ENCODE measurements around the gene LIPC.

LIPC gene

DNA sequence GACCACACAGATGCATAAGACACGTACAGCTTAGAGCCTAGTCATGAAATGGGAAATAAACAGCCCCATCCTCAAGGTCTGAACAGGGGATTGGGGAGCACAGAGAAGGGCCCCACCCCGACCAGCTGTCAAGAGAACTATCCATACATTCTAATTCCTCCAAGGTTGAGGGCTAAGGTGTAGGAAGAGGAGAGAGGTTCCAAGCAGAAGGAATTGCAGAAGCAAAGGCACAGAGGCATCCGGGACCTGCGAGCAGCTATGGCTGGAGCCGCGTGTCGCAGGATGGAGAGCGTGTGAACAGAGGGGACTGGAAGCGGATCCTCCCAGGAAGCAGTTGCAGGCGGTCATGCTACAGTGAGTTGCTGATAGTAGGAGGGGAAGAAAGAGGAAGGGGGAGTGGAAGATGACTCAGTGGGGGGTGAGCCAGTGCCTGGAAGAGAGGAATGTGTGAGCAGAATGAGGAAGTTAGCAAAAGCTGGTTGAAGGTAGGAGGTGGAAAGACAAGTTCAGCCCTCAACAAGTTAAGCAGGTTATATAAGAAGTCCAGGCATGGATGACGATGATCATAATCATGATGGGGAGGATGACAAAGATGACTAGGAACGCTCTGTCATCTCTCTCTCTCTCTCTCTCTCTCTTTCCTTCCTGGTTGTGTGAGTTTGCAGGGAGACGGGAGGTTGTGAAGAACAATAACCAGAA lies 89.7 kb downstream of the LIPC start:
- DNase-seq, result peak; percentile 98

- no peak for DNase-seq
Measured at GRCh38 chr15:58522391-58522790, 90.6 kb downstream of the LIPC start.

- no peak for DNase-seq
Measured at GRCh38 chr15:58522865-58523264, 91.1 kb downstream of the LIPC start.

GRCh38 chr15:58523634-58524033 lies 91.8 kb downstream of the LIPC start:
- DNase-seq, result no peak

GRCh38 chr15:58524247-58524646 lies 92.5 kb downstream of the LIPC start:
- DNase-seq, result peak; percentile 1

- DNase-seq, result no peak
Measured at GRCh38 chr15:58525991-58526421, 94.2 kb downstream of the LIPC start.

- peak; percentile 49 for DNase-seq
Measured at GRCh38 chr15:58526647-58527192, 94.9 kb downstream of the LIPC start.

- DNase-seq, result no peak
Measured at GRCh38 chr15:58527573-58528187, 95.9 kb downstream of the LIPC start.

DNA sequence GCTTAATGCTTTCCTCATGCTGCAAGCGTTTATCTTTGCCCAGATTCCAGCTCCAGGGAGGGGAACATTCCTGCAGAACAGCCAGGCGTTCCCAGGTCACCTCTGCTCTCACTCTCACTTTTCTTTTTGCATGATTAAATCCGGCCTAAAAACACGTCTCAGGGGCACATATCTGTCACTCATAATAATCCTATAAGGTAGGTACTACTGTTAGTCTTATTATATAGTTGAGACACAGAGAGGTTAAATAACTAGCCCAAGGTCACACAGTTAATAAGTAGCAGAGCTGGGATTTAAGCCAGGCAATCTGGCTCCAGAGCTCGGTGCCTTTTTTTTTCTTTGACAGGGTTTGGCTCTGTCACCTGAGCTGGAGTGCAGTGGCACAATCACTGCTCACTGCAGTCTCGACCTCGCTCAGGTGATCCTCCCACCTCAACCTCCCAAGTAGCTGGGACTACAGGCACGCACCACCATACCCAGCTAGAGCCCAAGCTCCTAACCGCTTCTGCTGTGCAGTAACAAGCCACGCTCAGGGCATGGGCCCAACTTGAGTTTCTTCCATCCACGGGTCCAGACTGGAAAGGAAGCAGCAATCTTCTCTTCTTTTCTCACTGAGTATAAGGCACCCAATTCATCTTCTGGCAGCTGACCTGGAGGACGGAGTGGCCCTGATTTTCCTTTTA lies 96.5 kb downstream of the LIPC start:
- no peak for DNase-seq

DNA sequence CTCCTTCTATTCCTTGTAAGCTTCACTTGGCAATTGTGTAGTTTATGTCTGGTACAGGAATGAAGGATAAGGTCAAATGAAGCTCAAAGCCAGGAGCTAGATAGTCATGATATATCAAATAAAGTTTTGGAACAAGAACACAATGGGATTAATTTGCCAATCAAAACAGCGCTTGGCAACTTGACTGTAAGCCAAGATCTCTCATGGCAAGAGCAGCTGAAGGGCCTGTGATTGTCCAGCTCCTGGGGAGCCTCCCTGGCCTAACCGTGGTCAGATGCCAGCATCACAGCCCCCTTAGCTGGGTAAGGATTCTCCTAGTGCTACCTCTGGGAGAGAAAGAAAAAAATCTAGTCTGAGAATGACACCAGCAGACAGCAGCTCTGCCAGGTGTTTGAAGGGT lies 97.2 kb downstream of the LIPC start:
- no peak for DNase-seq

- no peak for DNase-seq
Measured at GRCh38 chr15:58530056-58530590, 98.3 kb downstream of the LIPC start.

DNA sequence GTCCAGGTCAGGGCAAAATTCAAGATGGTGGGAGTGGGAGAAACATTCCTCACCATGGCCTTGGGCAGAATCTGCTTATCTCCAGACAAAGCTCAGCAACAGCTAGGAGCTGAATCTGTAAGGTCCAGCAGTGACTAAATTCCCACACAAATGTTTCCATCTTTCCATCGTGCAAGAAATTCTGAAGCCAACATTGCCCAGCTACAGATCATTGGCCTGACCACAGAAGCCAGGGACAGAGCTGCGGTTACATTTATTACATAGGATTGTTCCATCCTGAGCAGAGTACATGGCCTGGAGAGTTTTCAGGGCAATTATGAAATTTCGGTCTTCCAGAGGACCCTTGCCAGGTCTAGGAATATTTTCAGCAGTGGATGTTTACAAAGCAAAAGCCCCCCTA lies 100.3 kb downstream of the LIPC start:
- DNase-seq, result no peak

DNA sequence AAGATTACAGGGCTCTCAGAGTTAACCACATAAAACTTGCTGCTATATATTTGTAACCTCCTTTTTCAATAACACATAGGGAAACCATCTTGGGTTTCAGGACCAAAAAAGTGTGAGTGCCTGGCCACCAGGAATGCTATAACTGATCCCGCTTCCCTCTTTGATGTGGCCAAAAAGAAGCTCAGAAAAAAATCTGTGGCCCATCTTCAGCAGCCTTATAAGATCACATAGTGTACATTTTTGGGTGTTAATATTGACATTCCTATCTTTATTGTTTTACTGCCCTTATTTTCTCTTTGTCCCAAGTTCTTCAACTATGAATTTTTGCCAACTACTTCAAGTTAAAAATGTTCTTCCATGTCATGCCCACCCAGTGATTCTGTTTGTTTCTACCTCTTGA lies 102.8 kb downstream of the LIPC start:
- DNase-seq, result no peak

GRCh38 chr15:58535337-58535736 lies 103.5 kb downstream of the LIPC start:
- no peak for DNase-seq

- no peak for DNase-seq
Measured at GRCh38 chr15:58535894-58536293, 104.1 kb downstream of the LIPC start.

DNA sequence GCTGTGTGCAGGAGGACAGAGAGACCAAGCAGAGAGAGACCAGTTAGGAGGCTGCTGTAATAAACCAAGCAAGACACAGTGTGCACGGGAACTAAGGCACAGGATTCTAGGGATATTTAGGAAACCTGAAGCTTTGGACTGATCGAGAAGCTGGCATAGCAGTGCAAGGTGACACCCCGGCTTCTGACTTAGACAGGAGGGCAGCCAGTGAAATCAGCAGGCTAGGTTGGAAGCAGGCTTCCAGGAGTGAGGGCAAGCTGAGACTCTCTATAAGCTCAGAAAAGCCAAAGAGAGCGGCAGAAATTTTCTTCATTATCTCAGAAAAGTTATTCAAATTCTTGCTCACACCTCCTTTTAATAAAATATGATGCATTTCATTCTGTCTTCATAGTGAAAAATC lies 104.6 kb downstream of the LIPC start:
- no peak for DNase-seq

GRCh38 chr15:58537033-58537432 lies 105.2 kb downstream of the LIPC start:
- DNase-seq, result no peak

GRCh38 chr15:58538225-58538727 lies 106.5 kb downstream of the LIPC start:
- DNase-seq, result no peak

GRCh38 chr15:58538901-58539300 lies 107.1 kb downstream of the LIPC start:
- DNase-seq, result no peak

GRCh38 chr15:58539548-58539947 lies 107.8 kb downstream of the LIPC start:
- no peak for DNase-seq

DNA sequence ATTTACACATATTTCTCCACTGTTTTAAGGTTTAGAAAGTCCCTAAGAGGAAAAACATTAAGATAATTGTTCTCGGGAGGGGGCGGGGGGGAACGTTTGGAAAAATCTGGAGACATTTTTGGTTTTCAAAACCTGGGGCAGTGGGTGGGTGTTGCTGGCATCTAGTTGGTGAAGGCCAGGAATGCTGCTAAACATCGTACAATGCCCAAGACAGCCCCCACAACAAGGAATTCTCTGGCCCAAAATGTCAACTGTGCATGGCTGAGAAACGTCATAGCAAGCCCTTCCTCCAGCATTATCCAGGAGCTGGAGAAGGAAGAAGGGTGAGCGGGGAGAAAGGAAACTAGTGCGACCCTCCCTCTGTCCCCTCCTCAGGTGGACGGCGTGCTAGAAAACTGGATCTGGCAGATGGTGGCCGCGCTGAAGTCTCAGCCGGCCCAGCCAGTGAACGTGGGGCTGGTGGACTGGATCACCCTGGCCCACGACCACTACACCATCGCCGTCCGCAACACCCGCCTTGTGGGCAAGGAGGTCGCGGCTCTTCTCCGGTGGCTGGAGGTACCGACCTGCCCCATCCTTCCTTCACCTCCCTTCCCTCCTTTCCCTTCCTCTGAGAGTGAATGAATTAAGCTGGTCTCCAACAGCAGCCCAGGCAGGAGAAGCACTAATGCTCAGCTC lies 109.8 kb downstream of the LIPC start:
- no peak for DNase-seq

DNA sequence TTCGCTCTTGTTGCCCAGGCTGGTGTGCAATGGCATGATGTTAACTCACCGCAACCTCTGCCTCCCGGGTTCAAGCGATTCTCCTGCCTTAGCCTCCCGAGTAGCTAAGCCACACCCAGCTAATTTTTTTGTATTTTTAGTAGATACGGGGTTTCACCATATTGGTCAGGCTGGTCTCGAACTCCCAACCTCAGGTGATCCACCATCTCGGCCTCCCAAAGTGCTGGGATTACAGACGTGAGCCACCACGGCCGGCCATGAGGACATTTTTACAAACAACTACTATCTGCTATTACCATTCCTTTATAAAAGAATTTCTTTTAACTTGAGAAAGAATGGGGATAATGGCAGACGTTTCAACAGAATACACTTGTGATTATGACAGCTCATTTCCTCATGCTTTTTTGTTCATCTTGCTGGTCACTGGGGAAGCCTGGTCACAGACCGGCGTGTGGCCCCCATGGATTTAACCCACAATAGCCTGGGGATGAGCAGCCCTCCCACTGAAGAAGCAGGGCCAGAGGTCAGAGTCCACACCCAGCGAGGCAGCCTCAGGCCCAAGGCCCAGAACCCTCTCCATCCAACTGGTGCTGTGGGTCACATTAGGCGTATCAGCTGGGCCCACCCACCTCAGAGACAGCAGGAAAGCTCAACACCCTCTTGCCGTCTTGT lies 112.0 kb downstream of the LIPC start:
- DNase-seq, result no peak

Measured in GF-D8 (cell line).